ENCODE measurements around the gene HECTD4. TPM values are rescaled to one million over a fixed set of nuclear protein-coding genes. Genes with fewer than 3 reads are reported as not detected.
"Not testable (repeated sequence)": the region's sequence is repeated elsewhere in the genome, so short reads cannot be mapped to it uniquely, and the experiment has no call there.

HECTD4 gene
- total RNA-seq, 1 experiment from 2014 or later, result 51.3 TPM

DNA sequence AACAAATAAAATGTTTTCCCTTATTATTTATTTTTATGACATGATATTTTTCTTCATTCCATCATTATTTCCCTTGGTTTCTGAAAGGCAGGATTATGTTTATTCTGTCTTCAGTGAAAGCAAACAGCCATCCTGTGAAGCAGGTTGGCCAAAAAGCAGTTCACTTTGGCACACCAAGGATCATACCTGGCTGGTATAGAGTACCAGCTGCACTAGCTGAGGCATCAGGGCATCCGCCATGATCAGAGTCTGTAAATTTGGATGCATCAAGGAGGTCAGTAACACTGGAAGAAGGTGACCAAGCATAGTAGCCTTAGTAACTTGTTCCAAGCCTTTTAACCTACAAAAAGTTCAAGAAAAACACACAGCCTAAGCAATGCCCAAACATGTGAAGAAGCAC, 123.3 kb downstream of the HECTD4 start:
- ChIA-PET CTCF (no interaction called here), POLR2A (no interaction called here)
- no TSS peak for BruUV-seq (replicated peaks)
- TF ChIP-seq CTCF (IDR thresholded peaks at IDR 0.05), result no peak
- no peak for TF ChIP-seq REST (IDR thresholded peaks at IDR 0.05; ENCODE audit: insufficient read depth in 1 of 2, low read depth in 2 of 2, low read length in 1 of 2)
- TF ChIP-seq POLR2AphosphoS5 (IDR thresholded peaks at IDR 0.05; ENCODE audit: low read depth, low read length), result no peak
- TF ChIP-seq TCF7L2 (IDR thresholded peaks at IDR 0.05; ENCODE audit: low read depth, low read length), result no peak
- TF ChIP-seq SIN3A (IDR thresholded peaks at IDR 0.05; ENCODE audit: borderline replicate concordance, insufficient read depth, low read depth, low read length), result no peak
- no peak overlapping the region for H3K4me3 ChIP-seq (ENCODE audit: low read depth in 2 of 2, low read length in 2 of 2)
- H3K27me3 ChIP-seq (ENCODE audit: control insufficient read depth, insufficient read depth, low read length), result no peaks in the 10 kb centered on the region
- H3K9me3 ChIP-seq (ENCODE audit: control insufficient read depth, insufficient read depth, low read depth, low read length), result no peaks in the 10 kb centered on the region
- ATAC-seq (no peak), DNase-seq (ENCODE audit: low read depth, low spot score) (no peak)
- in situ Hi-C loops (cut with HindIII; ENCODE audit: low pct_unique_long_range_greater_than_20kb, low sequenced_read_pairs), result no loop called here
- intact Hi-C loops (cut with micrococcal nuclease; ENCODE audit: unreplicated experiment), result no loop called here
- no peaks in the 10 kb centered on the region for H3K4me1 ChIP-seq (ENCODE audit: control insufficient read depth, insufficient read depth, low read length)
- peaks cover 14% of the 10 kb centered on the region for H3K36me3 ChIP-seq (ENCODE audit: control insufficient read depth, insufficient read depth, low read length)
- no peak overlapping the region for H3K27ac ChIP-seq (ENCODE audit: low read length)

DNA sequence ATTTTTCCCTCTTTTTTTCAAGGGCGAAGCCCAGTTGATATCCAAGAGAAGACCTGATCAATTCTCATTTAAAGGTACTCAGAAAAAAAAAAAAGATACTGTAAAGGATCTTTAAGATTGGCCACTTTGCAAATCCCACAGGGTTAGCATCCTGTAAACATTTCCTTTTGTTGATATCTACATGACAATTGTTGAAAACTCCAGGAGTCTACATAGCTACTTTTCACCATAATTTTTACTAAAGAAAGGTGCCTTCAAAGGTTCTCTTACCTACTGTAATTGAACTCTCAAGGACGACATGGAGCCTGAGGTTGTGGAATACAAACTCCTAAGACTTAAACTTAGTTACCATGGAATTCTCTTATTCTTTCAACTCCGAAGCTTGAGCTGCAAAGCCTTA, 125.5 kb downstream of the HECTD4 start:
- CTCF ChIA-PET, result no interaction called here
- Histone ChIP-seq H3K36me3 (ENCODE audit: control insufficient read depth, insufficient read depth, low read length) (peaks cover 14% of the 10 kb centered on the region), H3K4me3 (ENCODE audit: low read depth in 2 of 2, low read length in 2 of 2) (no peak overlapping the region), H3K9me3 (ENCODE audit: control insufficient read depth, insufficient read depth, low read depth, low read length) (no peaks in the 10 kb centered on the region), H3K27ac (ENCODE audit: low read length) (no peak overlapping the region), H3K4me1 (ENCODE audit: control insufficient read depth, insufficient read depth, low read length) (no peaks in the 10 kb centered on the region), H3K27me3 (ENCODE audit: control insufficient read depth, insufficient read depth, low read length) (no peaks in the 10 kb centered on the region)
- no TSS peak for BruUV-seq (replicated peaks)
- no peak for TF ChIP-seq POLR2AphosphoS5 (IDR thresholded peaks at IDR 0.05; ENCODE audit: low read depth, low read length)
- ATAC-seq (no peak), DNase-seq (ENCODE audit: low read depth, low spot score) (no peak)
- POLR2A ChIA-PET, result no interaction called here
- in situ Hi-C loops (cut with HindIII; ENCODE audit: low pct_unique_long_range_greater_than_20kb, low sequenced_read_pairs), result no loop called here
- intact Hi-C loops (cut with micrococcal nuclease; ENCODE audit: unreplicated experiment), result no loop called here

- Histone ChIP-seq H3K36me3 (ENCODE audit: control insufficient read depth, insufficient read depth, low read length) (peaks cover 17% of the 10 kb centered on the region), H3K4me1 (ENCODE audit: control insufficient read depth, insufficient read depth, low read length) (no peaks in the 10 kb centered on the region), H3K4me3 (ENCODE audit: low read depth in 2 of 2, low read length in 2 of 2) (no peak overlapping the region), H3K27me3 (ENCODE audit: control insufficient read depth, insufficient read depth, low read length) (no peaks in the 10 kb centered on the region), H3K9me3 (ENCODE audit: control insufficient read depth, insufficient read depth, low read depth, low read length) (no peaks in the 10 kb centered on the region), H3K27ac (ENCODE audit: low read length) (no peak overlapping the region)
- CTCF ChIA-PET, result no interaction called here
- ATAC-seq (no peak), DNase-seq (ENCODE audit: low read depth, low spot score) (no peak)
- intact Hi-C loops (cut with micrococcal nuclease; ENCODE audit: unreplicated experiment) (no loop called here), in situ Hi-C loops (cut with HindIII; ENCODE audit: low pct_unique_long_range_greater_than_20kb, low sequenced_read_pairs) (no loop called here)
- TF ChIP-seq TCF7L2 (IDR thresholded peaks at IDR 0.05; ENCODE audit: low read depth, low read length), result no peak
- TF ChIP-seq REST (IDR thresholded peaks at IDR 0.05; ENCODE audit: insufficient read depth in 1 of 2, low read depth in 2 of 2, low read length in 1 of 2), result no peak
- no peak for TF ChIP-seq SIN3A (IDR thresholded peaks at IDR 0.05; ENCODE audit: borderline replicate concordance, insufficient read depth, low read depth, low read length)
- no peak for TF ChIP-seq CTCF (IDR thresholded peaks at IDR 0.05)
- POLR2A ChIA-PET, result interaction anchor here (0.7 kb wide), 1 partner anchor 1821 kb away, joined by 3 read pairs; no protein-coding TSS in a partner anchor
- no TSS peak for BruUV-seq (replicated peaks)
Observed at GRCh38 chr12:112252184-112252583, 130.0 kb downstream of the HECTD4 start.

DNA sequence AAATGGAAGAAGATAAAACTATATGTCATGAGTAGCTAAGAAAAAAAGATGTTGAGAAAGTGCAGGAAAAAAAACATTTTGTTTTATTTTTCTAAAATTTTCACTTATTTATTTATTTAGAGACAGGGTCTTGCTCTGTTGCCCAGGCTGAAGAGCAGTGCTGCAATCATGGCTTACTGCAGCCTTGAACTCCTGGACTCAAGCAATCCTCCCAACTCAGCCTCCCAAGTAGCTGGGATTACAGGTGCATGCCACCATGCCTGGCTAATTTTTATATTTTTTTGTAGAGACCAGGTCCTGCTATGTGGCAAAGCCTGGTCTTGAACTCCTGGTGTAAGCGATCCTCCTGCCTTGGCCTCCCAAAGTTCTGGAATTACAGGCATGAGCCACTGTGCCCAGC, 137.3 kb downstream of the HECTD4 start:
- H3K36me3 ChIP-seq (ENCODE audit: control insufficient read depth, insufficient read depth, low read length); intact Hi-C loops (cut with micrococcal nuclease; ENCODE audit: unreplicated experiment); BruUV-seq (replicated peaks); H3K4me1 ChIP-seq (ENCODE audit: control insufficient read depth, insufficient read depth, low read length); H3K9me3 ChIP-seq (ENCODE audit: control insufficient read depth, insufficient read depth, low read depth, low read length); ATAC-seq; in situ Hi-C loops (cut with HindIII; ENCODE audit: low pct_unique_long_range_greater_than_20kb, low sequenced_read_pairs); H3K4me3 ChIP-seq (ENCODE audit: low read depth in 2 of 2, low read length in 2 of 2); H3K27me3 ChIP-seq (ENCODE audit: control insufficient read depth, insufficient read depth, low read length); H3K27ac ChIP-seq (ENCODE audit: low read length); POLR2A ChIA-PET; DNase-seq (ENCODE audit: low read depth, low spot score): not testable (repeated sequence)
- CTCF ChIA-PET, result interaction anchor here (0.7 kb wide), 1 partner anchor 88 kb away, joined by 3 read pairs; no protein-coding TSS in a partner anchor

All from Panc1 (cell line).